Measurements from ENCODE around the gene LRRC37B.
"Not testable (repeated sequence)": the region's sequence is repeated elsewhere in the genome, so short reads cannot be mapped to it uniquely, and the experiment has no call there.

- not testable (repeated sequence) for TF ChIP-seq POLR2A (IDR thresholded peaks at IDR 0.05)
- TF ChIP-seq CTCF (IDR thresholded peaks at IDR 0.05 in 4 of 5, conservative IDR thresholded peaks at IDR 0.05 in 1 of 5), result peak in 2 of 5 experiments; percentile 28 to 41
These were observed 59.9 kb downstream of the LRRC37B start for GRCh38 chr17:32066863-32067642.
